ENCODE measurements around the gene ELOVL6.

DNA sequence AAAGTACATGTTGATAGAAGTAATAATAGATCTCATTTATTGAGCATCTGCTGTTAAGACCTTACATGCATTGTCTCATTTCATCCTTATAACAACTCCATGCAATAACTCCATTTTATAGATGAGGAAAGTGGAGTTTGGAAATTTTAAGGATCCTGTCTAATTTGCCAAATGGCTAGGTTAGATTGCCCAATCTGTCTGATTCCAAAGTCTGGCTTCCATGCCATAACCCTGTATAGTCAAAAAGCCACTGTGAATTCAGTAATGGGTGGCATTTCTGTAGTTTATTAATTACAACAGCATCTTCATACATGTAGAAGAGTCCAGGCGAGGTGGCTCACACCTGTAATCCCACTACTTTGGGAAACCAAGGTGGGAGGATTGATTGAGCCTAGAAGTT, 8.8 kb upstream of the ELOVL6 start:
- TF ChIP-seq, protein P1, sequence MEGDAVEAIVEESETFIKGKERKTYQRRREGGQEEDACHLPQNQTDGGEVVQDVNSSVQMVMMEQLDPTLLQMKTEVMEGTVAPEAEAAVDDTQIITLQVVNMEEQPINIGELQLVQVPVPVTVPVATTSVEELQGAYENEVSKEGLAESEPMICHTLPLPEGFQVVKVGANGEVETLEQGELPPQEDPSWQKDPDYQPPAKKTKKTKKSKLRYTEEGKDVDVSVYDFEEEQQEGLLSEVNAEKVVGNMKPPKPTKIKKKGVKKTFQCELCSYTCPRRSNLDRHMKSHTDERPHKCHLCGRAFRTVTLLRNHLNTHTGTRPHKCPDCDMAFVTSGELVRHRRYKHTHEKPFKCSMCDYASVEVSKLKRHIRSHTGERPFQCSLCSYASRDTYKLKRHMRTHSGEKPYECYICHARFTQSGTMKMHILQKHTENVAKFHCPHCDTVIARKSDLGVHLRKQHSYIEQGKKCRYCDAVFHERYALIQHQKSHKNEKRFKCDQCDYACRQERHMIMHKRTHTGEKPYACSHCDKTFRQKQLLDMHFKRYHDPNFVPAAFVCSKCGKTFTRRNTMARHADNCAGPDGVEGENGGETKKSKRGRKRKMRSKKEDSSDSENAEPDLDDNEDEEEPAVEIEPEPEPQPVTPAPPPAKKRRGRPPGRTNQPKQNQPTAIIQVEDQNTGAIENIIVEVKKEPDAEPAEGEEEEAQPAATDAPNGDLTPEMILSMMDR (IDR thresholded peaks at IDR 0.05), result no peak
- TF ChIP-seq POLR2A (IDR thresholded peaks at IDR 0.05), result no peak
